GM12864 (cell line): ENCODE results near the gene CT47B1.

Experiments
- DNase-seq: peaks from one replicate; pipeline ENCODE4 v3.0.0-alpha.2; 2011; ENCODE audit warnings: low read depth
- H3K4me3 ChIP-seq: 2 replicates; pipeline ENCODE4 v1.5.1; 2011; ENCODE audit warnings: mild to moderate bottlenecking, low read depth, low read length, control low read depth
- TF ChIP-seq, protein P1 (sequence below): IDR thresholded peaks from 2 replicates; pipeline ENCODE4 v1.5.1; 2011; ENCODE audit warnings: low read depth, mild to moderate bottlenecking, moderate library complexity, low read length, control low read depth, inconsistent platforms; ENCODE audit errors: missing control alignments

Gene CT47B1

DNA sequence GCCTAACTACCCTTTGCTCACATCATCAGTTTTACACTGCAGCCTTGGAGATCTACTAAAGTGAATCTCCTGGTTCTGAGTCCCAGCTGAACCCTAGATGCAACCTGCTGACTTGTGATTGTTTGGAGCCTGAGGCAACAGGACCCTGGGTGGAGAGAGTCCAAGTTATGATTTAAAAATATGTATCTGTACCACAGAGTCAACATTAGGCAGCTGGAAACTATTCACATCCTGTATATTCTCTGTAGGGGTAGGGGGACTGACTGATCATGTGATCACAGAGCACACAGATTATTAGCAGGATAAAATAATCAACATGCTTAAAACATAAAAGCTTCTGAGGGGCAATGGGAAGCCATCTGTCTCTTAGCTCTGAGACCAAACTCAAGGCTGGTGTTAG lies 52.1 kb downstream of the CT47B1 start:
- TF ChIP-seq, protein P1, sequence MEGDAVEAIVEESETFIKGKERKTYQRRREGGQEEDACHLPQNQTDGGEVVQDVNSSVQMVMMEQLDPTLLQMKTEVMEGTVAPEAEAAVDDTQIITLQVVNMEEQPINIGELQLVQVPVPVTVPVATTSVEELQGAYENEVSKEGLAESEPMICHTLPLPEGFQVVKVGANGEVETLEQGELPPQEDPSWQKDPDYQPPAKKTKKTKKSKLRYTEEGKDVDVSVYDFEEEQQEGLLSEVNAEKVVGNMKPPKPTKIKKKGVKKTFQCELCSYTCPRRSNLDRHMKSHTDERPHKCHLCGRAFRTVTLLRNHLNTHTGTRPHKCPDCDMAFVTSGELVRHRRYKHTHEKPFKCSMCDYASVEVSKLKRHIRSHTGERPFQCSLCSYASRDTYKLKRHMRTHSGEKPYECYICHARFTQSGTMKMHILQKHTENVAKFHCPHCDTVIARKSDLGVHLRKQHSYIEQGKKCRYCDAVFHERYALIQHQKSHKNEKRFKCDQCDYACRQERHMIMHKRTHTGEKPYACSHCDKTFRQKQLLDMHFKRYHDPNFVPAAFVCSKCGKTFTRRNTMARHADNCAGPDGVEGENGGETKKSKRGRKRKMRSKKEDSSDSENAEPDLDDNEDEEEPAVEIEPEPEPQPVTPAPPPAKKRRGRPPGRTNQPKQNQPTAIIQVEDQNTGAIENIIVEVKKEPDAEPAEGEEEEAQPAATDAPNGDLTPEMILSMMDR, result no peak
- H3K4me3 ChIP-seq, result no peak overlapping the region
- no peak for DNase-seq
